Stomach (tissue), 4 donors: ENCODE data around the gene MTR.

ENCODE experiments used
- CTCF ChIP-seq, 7 experiments: fragments of 450-650 bp in 4 of 7; fragments of 200-600 bp in 3 of 7; sonication (generic) in 3 of 7; IDR thresholded peaks; one replicate each; pipeline ENCODE4 v1.5.1; 2016 to 2019; ENCODE audit warnings: antibody characterized with exemption in 7 of 7, control low read depth in 2 of 7, mild to moderate bottlenecking in 1 of 7
- POLR2A ChIP-seq, 4 donors: fragments of 450-650 bp; IDR thresholded peaks; one replicate each; pipeline ENCODE4 v1.6.1; 2016; ENCODE audit warnings: antibody characterized with exemption in 4 of 4, control low read depth in 2 of 4, mild to moderate bottlenecking in 1 of 4, moderate library complexity in 1 of 4
- POLR2AphosphoS5 ChIP-seq, 3 donors: sonication (generic); formaldehyde crosslinking; IDR thresholded peaks; one replicate each; pipeline ENCODE4 v1.6.1; 2016; ENCODE audit warnings: antibody characterized with exemption in 3 of 3

GRCh38 chr1:236765831-236766230 is 29.3 kb upstream of the MTR start:
- no peak for TF ChIP-seq POLR2A (IDR thresholded peaks at IDR 0.05)
- TF ChIP-seq CTCF (IDR thresholded peaks at IDR 0.05): no peak
- no peak for TF ChIP-seq POLR2AphosphoS5 (IDR thresholded peaks at IDR 0.05)
